ENCODE results near the gene BAMBI.

Gene BAMBI

GRCh38 chr10:28698075-28698474, 20.8 kb downstream of the BAMBI start:
- Histone ChIP-seq H3K27ac (no peak overlapping the region), H3K9me3 (ENCODE audit: control insufficient read depth, low read length) (no peaks in the 10 kb centered on the region), H3K36me3 (ENCODE audit: control insufficient read depth, insufficient read depth, low read length) (no peaks in the 10 kb centered on the region), H3K27me3 (ENCODE audit: control insufficient read depth, insufficient read depth, low read length) (no peaks in the 10 kb centered on the region), H3K4me2 (ENCODE audit: low read length) (no peak overlapping the region), H3K79me2 (no peaks in the 10 kb centered on the region), H3K4me3 (ENCODE audit: low read depth, low read length) (no peak overlapping the region), H3K9ac (no peak overlapping the region), H3K4me1 (no peaks in the 10 kb centered on the region), H2AFZ (no peak overlapping the region)
- TF ChIP-seq CTCF (IDR thresholded peaks at IDR 0.05), result no peak

GRCh38 chr10:28704464-28705161, 27.3 kb downstream of the BAMBI start:
- no peak for TF ChIP-seq CTCF (IDR thresholded peaks at IDR 0.05)
- H3K27me3 ChIP-seq (ENCODE audit: control insufficient read depth, insufficient read depth, low read length), result no peaks in the 10 kb centered on the region
- no peaks in the 10 kb centered on the region for H3K36me3 ChIP-seq (ENCODE audit: control insufficient read depth, insufficient read depth, low read length)
- H3K9me3 ChIP-seq (ENCODE audit: control insufficient read depth, low read length), result no peaks in the 10 kb centered on the region
- no peak overlapping the region for H2AFZ ChIP-seq
- H3K27ac ChIP-seq, result no peak overlapping the region
- no peak overlapping the region for H3K4me3 ChIP-seq (ENCODE audit: low read depth, low read length)
- H3K4me2 ChIP-seq (ENCODE audit: low read length), result no peak overlapping the region
- no peaks in the 10 kb centered on the region for H3K4me1 ChIP-seq
- H3K79me2 ChIP-seq, result no peaks in the 10 kb centered on the region
- no peak overlapping the region for H3K9ac ChIP-seq

GRCh38 chr10:28705472-28705871, 28.2 kb downstream of the BAMBI start:
- H3K27me3 ChIP-seq (ENCODE audit: control insufficient read depth, insufficient read depth, low read length), result no peaks in the 10 kb centered on the region
- no peak overlapping the region for H3K9ac ChIP-seq
- no peak for TF ChIP-seq CTCF (IDR thresholded peaks at IDR 0.05)
- no peaks in the 10 kb centered on the region for H3K36me3 ChIP-seq (ENCODE audit: control insufficient read depth, insufficient read depth, low read length)
- H3K27ac ChIP-seq, result no peak overlapping the region
- H3K4me3 ChIP-seq (ENCODE audit: low read depth, low read length), result no peak overlapping the region
- H3K79me2 ChIP-seq, result no peaks in the 10 kb centered on the region
- H3K9me3 ChIP-seq (ENCODE audit: control insufficient read depth, low read length), result no peaks in the 10 kb centered on the region
- no peak overlapping the region for H3K4me2 ChIP-seq (ENCODE audit: low read length)
- no peak overlapping the region for H2AFZ ChIP-seq
- H3K4me1 ChIP-seq, result no peaks in the 10 kb centered on the region

- no peak overlapping the region for H3K4me2 ChIP-seq (ENCODE audit: low read length)
- H3K4me3 ChIP-seq (ENCODE audit: low read depth, low read length), result no peak overlapping the region
- no peaks in the 10 kb centered on the region for H3K4me1 ChIP-seq
- H3K27ac ChIP-seq, result no peak overlapping the region
- no peaks in the 10 kb centered on the region for H3K9me3 ChIP-seq (ENCODE audit: control insufficient read depth, low read length)
- H3K9ac ChIP-seq, result no peak overlapping the region
- no peaks in the 10 kb centered on the region for H3K27me3 ChIP-seq (ENCODE audit: control insufficient read depth, insufficient read depth, low read length)
- no peaks in the 10 kb centered on the region for H3K36me3 ChIP-seq (ENCODE audit: control insufficient read depth, insufficient read depth, low read length)
- H2AFZ ChIP-seq, result no peak overlapping the region
- TF ChIP-seq CTCF (IDR thresholded peaks at IDR 0.05), result no peak
- H3K79me2 ChIP-seq, result no peaks in the 10 kb centered on the region
Observed at GRCh38 chr10:28709001-28709710, 31.8 kb downstream of the BAMBI start.
